Endothelial cell of umbilical vein (primary cell): ENCODE results near the gene CIBAR2. TPM values are rescaled to one million over a fixed set of nuclear protein-coding genes. Genes with fewer than 3 reads are reported as not detected.

Experiments used
- BruUV-seq: library from RNA; stranded (reverse); fragments of 400-500 nt; replicated peaks from 2 replicates; lab custom pipeline; 2021; lab: Mats Ljungman, UMichigan
- CTCF ChIA-PET: fragments of 300-600, 350-600 bp; sonication (Branson Sonifier 250); formaldehyde crosslinking; loops from one replicate; lab custom pipeline; 2021; ENCODE audit warnings: antibody characterized with exemption, inconsistent platforms; lab: Charles Lee
- POLR2A ChIA-PET: fragments of 300-600, 350-600 bp; sonication (Branson Sonifier 250); formaldehyde crosslinking; loops from one replicate; lab custom pipeline; 2021; ENCODE audit warnings: antibody characterized with exemption, inconsistent platforms; lab: Charles Lee
- DNase-seq: peaks from one replicate; pipeline ENCODE4 v3.0.0-alpha.2; 2011; ENCODE audit warnings: low read depth, low spot score
- FAIRE-seq: peaks from 2 replicates; lab custom pipeline; 2011; peaks lifted over from hg19 to GRCh38; lab: Jason Lieb, UNC
- H2AFZ ChIP-seq: 2 replicates; pipeline ENCODE4 v1.6.0; 2012; ENCODE audit warnings: low read depth, low read length, control low read depth, inconsistent platforms
- H3K27ac ChIP-seq: 2 replicates; pipeline ENCODE4 v1.5.1; 2011; ENCODE audit warnings: low read depth, mild to moderate bottlenecking, control low read depth, low read length, moderate library complexity; ENCODE audit not compliant: insufficient read depth
- H3K27me3 ChIP-seq, 2 experiments: 2 replicates each; pipeline versions ENCODE4 v1.6.0 to v1.6.1; 2011; ENCODE audit warnings: low read length in 2 of 2, mixed read lengths in 1 of 2; ENCODE audit not compliant: control insufficient read depth in 2 of 2, insufficient read depth in 2 of 2
- H3K36me3 ChIP-seq, 2 experiments: 2 replicates in 1 of 2; 3 replicates in 1 of 2; pipeline ENCODE4 v1.5.1; 2011; ENCODE audit warnings: low read length in 2 of 2, mild to moderate bottlenecking in 1 of 2, moderate library complexity in 1 of 2; ENCODE audit not compliant: control insufficient read depth in 2 of 2, insufficient read depth in 2 of 2; ENCODE audit errors: extremely low read depth in 1 of 2
- H3K4me1 ChIP-seq: 3 replicates; pipeline ENCODE4 v1.5.1; 2011; ENCODE audit warnings: mild to moderate bottlenecking, low read length; ENCODE audit not compliant: control insufficient read depth, insufficient read depth; ENCODE audit errors: extremely low read depth
- H3K4me2 ChIP-seq: 2 replicates; pipeline ENCODE4 v1.6.1; 2011; ENCODE audit warnings: low read length, control low read depth, mixed read lengths; ENCODE audit not compliant: insufficient read depth
- H3K4me3 ChIP-seq, 3 experiments: fragments of 200-600 bp in 1 of 3; sonication (generic), shearing (Covaris generic) in 1 of 3; replicated peaks in 1 of 3; 2 replicates each; pipeline ENCODE4 v1.5.1; 2011 to 2016; ENCODE audit warnings: control low read depth in 3 of 3, low read length in 3 of 3, mild to moderate bottlenecking in 2 of 3, inconsistent platforms in 1 of 3, low read depth in 1 of 3, moderate library complexity in 1 of 3; ENCODE audit not compliant: insufficient read depth in 1 of 3
- H3K79me2 ChIP-seq: 2 replicates; pipeline ENCODE4 v1.6.0; 2012; ENCODE audit warnings: low read length, inconsistent platforms; ENCODE audit not compliant: control insufficient read depth, insufficient read depth
- H3K9ac ChIP-seq: replicated peaks from 2 replicates; pipeline ENCODE3; 2011; ENCODE audit warnings: low read length, control low read depth; ENCODE audit not compliant: insufficient read depth; ENCODE audit errors: extremely low read depth
- H3K9me1 ChIP-seq: replicated peaks from 3 replicates; pipeline ENCODE4 v1.6.0; 2011; ENCODE audit warnings: mild to moderate bottlenecking, low read length; ENCODE audit not compliant: control insufficient read depth, insufficient read depth; ENCODE audit errors: extremely low read depth
- H3K9me3 ChIP-seq: replicated peaks from 2 replicates; pipeline ENCODE4 v1.5.1; 2012; ENCODE audit warnings: low read length, inconsistent platforms; ENCODE audit not compliant: control insufficient read depth, insufficient read depth
- H4K20me1 ChIP-seq: replicated peaks from 2 replicates; pipeline ENCODE3; 2011; ENCODE audit warnings: mild to moderate bottlenecking, low read length; ENCODE audit not compliant: control insufficient read depth, insufficient read depth; ENCODE audit errors: extremely low read depth
- EZH2 ChIP-seq: IDR thresholded peaks from 2 replicates; pipeline ENCODE4 v1.6.1; 2012; ENCODE audit warnings: borderline replicate concordance, low read depth, mild to moderate bottlenecking, moderate library complexity, low read length, inconsistent platforms; ENCODE audit not compliant: severe bottlenecking
- FOS ChIP-seq: IDR thresholded peaks from 2 replicates; pipeline ENCODE4 v1.6.1; 2011; ENCODE audit warnings: mild to moderate bottlenecking, low read length, moderate library complexity, borderline replicate concordance; ENCODE audit not compliant: insufficient read depth
- GATA2 ChIP-seq: IDR thresholded peaks from 2 replicates; pipeline ENCODE4 v1.7.0; 2011; ENCODE audit warnings: low read depth, mild to moderate bottlenecking, moderate library complexity, mixed read lengths, low read length; ENCODE audit not compliant: insufficient read length, insufficient read depth
- JUN ChIP-seq: IDR thresholded peaks from 2 replicates; pipeline ENCODE4 v1.6.1; 2011; ENCODE audit warnings: borderline replicate concordance, low read depth; ENCODE audit not compliant: insufficient read length, insufficient read depth
- MAX ChIP-seq: IDR thresholded peaks from 2 replicates; pipeline ENCODE4 v1.6.1; 2011; ENCODE audit not compliant: insufficient read depth, insufficient read length
- MYC ChIP-seq: IDR thresholded peaks from one replicate; pipeline ENCODE4 v1.6.1; 2011; ENCODE audit warnings: mild to moderate bottlenecking, low read depth, low read length
- POLR2A ChIP-seq: IDR thresholded peaks from 2 replicates; pipeline ENCODE4 v1.6.1; 2012; ENCODE audit warnings: low read depth, mild to moderate bottlenecking, control low read depth, low read length
- POLR2AphosphoS5 ChIP-seq: IDR thresholded peaks from 2 replicates; pipeline ENCODE4 v1.6.1; 2012; ENCODE audit warnings: low read depth, mild to moderate bottlenecking, control low read depth, low read length, moderate library complexity; ENCODE audit not compliant: insufficient read depth
- dilution Hi-C: fragments of 300-500 bp; cut with MboI; formaldehyde crosslinking; loops from one replicate; pipeline ENCODE4 v1.15.0; 2019; ENCODE audit warnings: low sequenced_read_pairs; ENCODE audit not compliant: extremely low pct_ligation_motif_present
- intact Hi-C: fragments of 100-400 bp; cut with micrococcal nuclease; formaldehyde crosslinking; loops from one replicate; pipeline ENCODE4 v1.10.0; 2022
- polyA plus RNA-seq, 4 experiments: library from polyadenylated mRNA; depleted of rRNA in 3 of 4; stranded (reverse) in 3 of 4; unstranded in 1 of 4; fragments of >200 nt; gene quantifications; 2 replicates each; pipeline versions ENCODE4 v1.2.1 to v1.2.3, GENCODE V29; 2011 to 2012; ENCODE audit warnings: missing spikeins in 1 of 4
- total RNA-seq: library from RNA; stranded (reverse); gene quantifications from 2 replicates; pipeline ENCODE4 v1.2.3, GENCODE V29; 2021
- TF ChIP-seq, protein P1 (sequence below), 2 donors: IDR thresholded peaks; 1 replicate in 1 of 2; 2 replicates in 1 of 2; pipeline ENCODE4 v1.5.1; 2011; ENCODE audit warnings: low read length in 2 of 2, mild to moderate bottlenecking in 2 of 2, moderate library complexity in 2 of 2, control low read depth in 1 of 2, inconsistent platforms in 1 of 2, low read depth in 1 of 2; ENCODE audit not compliant: insufficient read depth in 1 of 2; ENCODE audit errors: extremely low read depth in 1 of 2

Gene CIBAR2
- total and polyA plus RNA-seq, 2 donors (not counting 3 experiments of a cell fraction or from before 2014, with no cell fraction given): 0.07 TPM; not detected in 1

GRCh38 chr16:85134789-85135142 is 22.5 kb upstream of the CIBAR2 start:
- CTCF ChIA-PET: interaction anchor here (1.2 to 2.1 kb wide), 7 partner anchors 8 to 40 kb away, joined by 3 to 9 read pairs (median 4); no protein-coding TSS in a partner anchor
- no peak for FAIRE-seq

GRCh38 chr16:85134076-85134788 is 22.0 kb upstream of the CIBAR2 start:
- H3K9me3 ChIP-seq: no peaks in the 10 kb centered on the region
- FAIRE-seq: no peak
- intact Hi-C loops: no loop called here
- no peak overlapping the region for H3K27ac ChIP-seq
- H3K4me3 ChIP-seq: no peak overlapping the region
- no peaks in the 10 kb centered on the region for H3K79me2 ChIP-seq
- no peaks in the 10 kb centered on the region for H3K36me3 ChIP-seq
- H3K27me3 ChIP-seq: no peaks in the 10 kb centered on the region
- no peak for DNase-seq
- TF ChIP-seq GATA2: no peak
- TF ChIP-seq POLR2AphosphoS5: no peak
- TF ChIP-seq, protein P1, sequence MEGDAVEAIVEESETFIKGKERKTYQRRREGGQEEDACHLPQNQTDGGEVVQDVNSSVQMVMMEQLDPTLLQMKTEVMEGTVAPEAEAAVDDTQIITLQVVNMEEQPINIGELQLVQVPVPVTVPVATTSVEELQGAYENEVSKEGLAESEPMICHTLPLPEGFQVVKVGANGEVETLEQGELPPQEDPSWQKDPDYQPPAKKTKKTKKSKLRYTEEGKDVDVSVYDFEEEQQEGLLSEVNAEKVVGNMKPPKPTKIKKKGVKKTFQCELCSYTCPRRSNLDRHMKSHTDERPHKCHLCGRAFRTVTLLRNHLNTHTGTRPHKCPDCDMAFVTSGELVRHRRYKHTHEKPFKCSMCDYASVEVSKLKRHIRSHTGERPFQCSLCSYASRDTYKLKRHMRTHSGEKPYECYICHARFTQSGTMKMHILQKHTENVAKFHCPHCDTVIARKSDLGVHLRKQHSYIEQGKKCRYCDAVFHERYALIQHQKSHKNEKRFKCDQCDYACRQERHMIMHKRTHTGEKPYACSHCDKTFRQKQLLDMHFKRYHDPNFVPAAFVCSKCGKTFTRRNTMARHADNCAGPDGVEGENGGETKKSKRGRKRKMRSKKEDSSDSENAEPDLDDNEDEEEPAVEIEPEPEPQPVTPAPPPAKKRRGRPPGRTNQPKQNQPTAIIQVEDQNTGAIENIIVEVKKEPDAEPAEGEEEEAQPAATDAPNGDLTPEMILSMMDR (IDR thresholded peaks at IDR 0.05; ENCODE audit: extremely low read depth in 1 of 2, insufficient read depth in 1 of 2, low read depth in 1 of 2, low read length in 2 of 2): no peak
- no peak for TF ChIP-seq MYC
- no peak for TF ChIP-seq MAX
- no peak for TF ChIP-seq EZH2
- no peak for TF ChIP-seq POLR2A
- TF ChIP-seq JUN: no peak
- no peak for TF ChIP-seq FOS
- H3K9ac ChIP-seq: no peak overlapping the region
- ChIA-PET POLR2A (no interaction called here), CTCF (interaction anchor here (1.3 to 2.1 kb wide), 3 partner anchors 8 to 37 kb away, joined by 3 to 7 read pairs (median 5); no protein-coding TSS in a partner anchor)
- dilution Hi-C loops: no loop called here
- H2AFZ ChIP-seq: peak overlapping the region; percentile 58
- H3K4me1 ChIP-seq: peaks cover 39% of the 10 kb centered on the region
- no peaks in the 10 kb centered on the region for H3K9me1 ChIP-seq
- H4K20me1 ChIP-seq: no peaks in the 10 kb centered on the region
- BruUV-seq: no TSS peak
- no peak overlapping the region for H3K4me2 ChIP-seq

More at GRCh38 chr16:85134789-85135142, 22.5 kb upstream of the CIBAR2 start:
- no peaks in the 10 kb centered on the region for H3K36me3 ChIP-seq
- no peak overlapping the region for H3K4me3 ChIP-seq
- POLR2A ChIA-PET: interaction anchor here (0.6 kb wide), 1 partner anchor 30 kb away, joined by 3 read pairs; no protein-coding TSS in a partner anchor
- H2AFZ ChIP-seq: peak overlapping the region; percentile 58
- no peak overlapping the region for H3K27ac ChIP-seq
- no peak overlapping the region for H3K4me2 ChIP-seq
- no peaks in the 10 kb centered on the region for H3K27me3 ChIP-seq
- peaks cover 39% of the 10 kb centered on the region for H3K4me1 ChIP-seq
- H3K79me2 ChIP-seq: no peaks in the 10 kb centered on the region
- no peak for DNase-seq
- H3K9me3 ChIP-seq: no peaks in the 10 kb centered on the region
- dilution Hi-C loops (no loop called here), intact Hi-C loops (no loop called here)
- no peaks in the 10 kb centered on the region for H4K20me1 ChIP-seq
- H3K9me1 ChIP-seq: no peaks in the 10 kb centered on the region
- BruUV-seq: no TSS peak
- TF ChIP-seq FOS (no peak), MAX (no peak), GATA2 (no peak), JUN (no peak), POLR2A (no peak), POLR2AphosphoS5 (no peak)
- H3K9ac ChIP-seq: no peak overlapping the region
